G401 (cell line): ENCODE measurements around the gene PTPN14. TPM values are rescaled to one million over a fixed set of nuclear protein-coding genes. Genes with fewer than 3 reads are reported as not detected.
"Not testable (repeated sequence)": the region's sequence is repeated elsewhere in the genome, so short reads cannot be mapped to it uniquely, and the experiment has no call there.

ENCODE experiments used
- DNase-seq: peaks from one replicate; pipeline ENCODE4 v3.0.0-alpha.2; 2015; ENCODE audit warnings: low spot score
- in situ Hi-C: cut with HindIII; loops from 2 replicates; pipeline ENCODE4 v1.10.0; 2016; ENCODE audit warnings: low sequenced_read_pairs, mixed read lengths
- total RNA-seq: library from RNA; depleted of rRNA; stranded (reverse); fragments of >200 nt; shearing (Covaris generic); gene quantifications from 2 replicates; pipeline ENCODE4 v1.2.3, GENCODE V29; 2014

Gene PTPN14
- total RNA-seq, 1 experiment from 2014 or later: 9.7 TPM

- DNase-seq, in situ Hi-C loops: not testable (repeated sequence)
These were observed 156.8 kb downstream of the PTPN14 start for GRCh38 chr1:214394569-214394968.

DNA sequence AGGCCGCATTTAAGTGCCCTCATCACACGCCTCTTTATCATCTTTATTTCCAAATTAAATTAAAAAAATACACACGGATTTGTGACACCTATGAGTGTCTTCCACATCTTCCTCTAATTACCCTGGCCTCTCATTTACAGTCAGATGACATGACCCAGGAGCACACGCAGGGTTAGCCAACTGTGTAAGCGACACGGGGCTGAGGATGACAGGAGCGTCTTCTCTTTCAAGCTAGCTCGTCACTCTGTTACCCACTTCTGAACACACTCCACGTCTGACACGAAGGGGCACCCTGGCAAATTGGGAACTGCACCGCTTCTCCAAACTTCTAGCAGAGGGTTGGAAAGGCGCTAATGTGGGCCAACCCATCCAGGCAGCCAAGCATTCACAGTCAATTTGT, 158.3 kb downstream of the PTPN14 start:
- DNase-seq: no peak
- in situ Hi-C loops: no loop called here

DNA sequence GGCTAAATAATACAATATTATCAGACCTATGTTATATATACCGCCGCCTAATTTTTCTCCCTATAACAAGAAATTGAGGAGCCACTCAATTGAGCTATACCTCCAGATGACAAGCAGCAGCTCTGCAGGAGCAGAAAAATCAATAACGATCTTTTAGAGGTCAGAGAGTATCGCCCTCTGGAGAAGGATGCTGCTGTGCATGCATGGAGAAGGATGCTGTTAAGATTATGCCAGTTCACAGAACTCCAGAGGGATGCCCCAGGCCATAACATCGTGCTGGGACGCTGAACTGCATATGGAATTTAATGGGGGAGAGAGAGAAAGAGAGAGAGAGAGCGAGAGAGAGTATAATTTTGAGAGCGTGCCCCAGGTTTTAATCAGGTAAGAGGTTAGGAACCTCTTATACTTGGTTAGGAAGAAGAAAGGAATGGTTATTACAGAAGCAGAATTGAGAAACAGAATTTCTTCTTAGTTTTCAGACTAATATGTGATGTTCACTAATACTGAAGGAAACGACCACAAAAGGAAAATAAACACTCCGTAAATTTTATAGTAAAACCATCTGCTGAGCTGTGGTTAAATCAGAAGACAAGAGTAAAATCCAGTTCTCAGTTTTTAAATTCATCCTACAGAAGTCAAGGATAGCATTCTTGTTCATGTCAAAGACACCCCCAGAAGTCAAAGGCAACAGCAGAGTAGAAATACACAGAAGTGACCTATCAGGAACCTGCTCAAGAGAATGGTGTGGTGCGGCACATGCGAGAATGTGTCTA, 159.3 kb downstream of the PTPN14 start:
- DNase-seq: no peak
- in situ Hi-C loops: no loop called here

GRCh38 chr1:214389734-214390133, 161.7 kb downstream of the PTPN14 start:
- in situ Hi-C loops: no loop called here

DNA sequence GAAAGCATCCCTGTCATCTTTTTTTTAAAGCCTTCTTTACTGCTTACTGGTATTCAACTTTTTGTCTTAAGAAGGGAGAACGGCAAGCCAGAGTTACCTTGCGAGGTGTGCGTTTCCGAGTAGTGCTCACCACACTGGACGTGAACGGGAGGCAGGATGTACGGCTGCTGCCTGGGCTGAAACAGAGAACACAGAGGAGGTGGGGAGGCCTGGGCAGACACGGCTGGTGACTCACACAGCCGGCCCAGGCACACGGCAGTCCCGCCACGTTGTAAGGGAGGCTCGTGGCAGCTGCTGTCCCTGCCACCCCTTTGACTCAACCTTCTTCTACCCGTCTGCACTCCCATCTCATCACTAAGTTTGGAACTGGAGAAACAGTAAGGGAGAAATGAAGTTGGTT, 164.7 kb downstream of the PTPN14 start:
- in situ Hi-C loops: no loop called here
- no peak for DNase-seq

More at GRCh38 chr1:214389734-214390133, 161.7 kb downstream of the PTPN14 start:
- DNase-seq: no peak

- in situ Hi-C loops: no loop called here
- no peak for DNase-seq
These were observed 165.1 kb downstream of the PTPN14 start for GRCh38 chr1:214386333-214386732.

DNA sequence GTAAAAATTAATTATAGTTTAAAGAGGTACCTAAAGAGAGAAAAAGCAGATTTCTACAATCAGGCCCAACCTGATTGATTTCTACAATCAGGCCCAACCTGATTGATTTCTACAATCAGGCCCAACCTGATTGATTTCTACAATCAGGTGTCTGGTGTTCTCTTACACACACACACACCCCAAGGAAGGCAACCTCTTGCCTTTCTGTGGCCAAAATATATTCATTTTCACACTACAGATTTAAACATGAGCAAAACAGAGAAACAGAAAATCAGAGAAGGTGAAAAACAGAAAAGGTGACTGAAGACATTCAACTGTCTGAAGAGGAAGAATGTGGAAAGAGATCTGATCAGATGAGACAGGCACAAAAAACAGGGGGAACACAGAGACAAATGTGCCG, 166.0 kb downstream of the PTPN14 start:
- in situ Hi-C loops: no loop called here
- no peak for DNase-seq

DNA sequence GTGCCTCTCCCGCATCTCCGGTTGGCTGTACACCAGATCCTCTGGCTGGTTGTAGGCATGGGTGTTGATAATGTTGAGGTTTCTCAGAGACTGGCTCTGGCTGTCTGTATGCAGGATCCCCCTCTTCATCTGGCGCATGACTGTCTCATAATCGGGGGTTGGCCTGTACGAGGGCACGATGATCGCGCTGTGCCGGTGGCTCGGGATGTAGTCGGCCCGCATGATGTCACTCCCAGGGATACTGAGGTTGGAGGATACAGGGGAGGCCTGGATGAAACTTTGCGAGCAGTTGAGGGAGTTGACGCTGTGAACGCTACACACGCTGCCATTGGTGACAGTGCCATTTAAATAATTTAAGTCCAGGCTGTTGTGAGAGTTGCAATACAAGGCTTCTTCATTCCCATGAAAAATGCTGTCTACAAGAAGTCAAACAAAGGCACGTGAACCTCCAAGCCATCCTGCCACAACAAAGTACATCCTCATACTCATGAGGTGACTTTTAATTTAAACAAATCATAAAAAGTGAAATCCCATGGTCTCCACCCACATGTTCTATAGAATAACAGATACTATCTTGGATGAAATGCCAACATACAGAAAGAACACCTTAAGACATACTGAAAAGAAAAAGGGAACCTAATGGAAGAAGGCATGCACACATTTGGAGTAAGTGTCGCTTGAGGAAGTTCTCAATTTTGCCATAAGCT, 166.9 kb downstream of the PTPN14 start:
- DNase-seq: no peak
- in situ Hi-C loops: no loop called here

- no peak for DNase-seq
- in situ Hi-C loops: no loop called here
These were observed 167.7 kb downstream of the PTPN14 start for GRCh38 chr1:214383381-214384372.

- in situ Hi-C loops: no loop called here
- no peak for DNase-seq
These were observed 170.3 kb downstream of the PTPN14 start for GRCh38 chr1:214380986-214381695.

DNA sequence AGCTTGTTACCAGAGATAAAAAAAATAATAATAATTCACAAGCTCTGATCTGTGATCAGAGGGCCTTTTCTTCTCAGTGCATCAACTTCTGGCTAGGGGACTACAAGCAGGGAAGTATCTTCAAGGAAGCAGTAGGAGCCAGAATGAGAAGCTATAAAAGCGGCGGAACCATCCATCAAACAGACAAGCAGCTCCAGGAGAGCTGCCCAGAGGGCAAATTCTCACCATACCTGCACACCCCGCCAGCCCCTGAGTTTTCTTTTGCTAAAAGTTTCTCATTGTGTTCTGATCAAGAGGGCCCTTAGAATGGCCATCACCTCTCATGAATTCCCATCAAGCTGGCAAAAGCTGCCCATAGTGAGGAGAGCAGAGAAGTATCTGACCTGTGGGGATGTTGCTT, 171.0 kb downstream of the PTPN14 start:
- in situ Hi-C loops: no loop called here
- no peak for DNase-seq

DNA sequence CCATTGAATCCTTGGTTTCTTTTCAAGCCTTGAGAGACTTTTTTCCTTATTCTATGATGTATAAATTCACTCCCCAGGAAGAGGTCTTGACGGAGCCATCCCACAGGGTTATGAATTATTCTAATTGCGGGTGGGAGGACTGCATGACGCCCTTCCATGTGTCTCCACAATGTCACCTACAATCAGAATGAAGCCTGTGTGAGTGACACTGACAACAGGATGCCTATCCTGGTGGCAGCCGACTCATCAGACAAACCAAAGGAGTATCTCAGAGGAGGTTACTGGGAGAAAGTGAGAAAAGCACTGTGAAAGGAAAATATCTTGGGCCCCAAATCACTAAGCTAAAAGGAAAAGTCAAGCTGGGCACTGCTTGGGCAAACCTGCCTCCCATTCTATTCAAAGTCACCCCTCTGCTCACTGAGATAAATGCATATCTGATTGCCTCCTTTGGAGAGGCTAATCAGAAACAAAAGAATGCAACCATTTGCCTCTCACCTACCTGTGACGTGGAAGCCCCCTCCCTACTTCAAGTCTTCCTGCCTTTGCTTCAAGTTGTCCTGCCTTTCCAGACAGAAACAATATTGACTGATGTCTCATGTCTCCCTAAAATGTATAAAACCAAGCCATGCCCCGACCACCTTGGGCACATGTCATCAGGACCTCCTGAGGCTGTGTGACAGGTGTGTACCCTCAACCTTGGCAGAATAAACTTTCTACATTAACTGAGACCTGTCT, 172.0 kb downstream of the PTPN14 start:
- DNase-seq: no peak
- in situ Hi-C loops: no loop called here

DNA sequence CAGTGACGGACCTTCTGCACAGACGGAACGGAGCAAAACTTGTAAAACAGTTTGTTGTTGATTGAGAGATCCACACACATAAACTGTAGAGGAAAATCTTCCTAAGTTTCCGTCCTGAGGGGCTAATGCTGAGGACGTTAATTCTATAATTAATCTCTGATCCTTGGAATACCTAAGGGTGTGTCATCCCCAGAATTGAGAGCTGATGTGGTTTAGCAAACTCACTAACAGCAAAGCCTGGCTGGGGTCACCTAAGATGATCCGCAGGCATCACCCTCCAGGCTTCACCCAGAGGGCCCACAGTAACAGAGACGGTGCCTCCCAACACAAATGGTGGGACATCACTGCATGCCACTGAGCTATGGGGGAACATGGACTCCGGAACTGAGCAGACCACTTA, 172.9 kb downstream of the PTPN14 start:
- in situ Hi-C loops: no loop called here
- DNase-seq: no peak

GRCh38 chr1:214377886-214378285, 173.5 kb downstream of the PTPN14 start:
- in situ Hi-C loops: no loop called here
- no peak for DNase-seq

- DNase-seq: no peak
- in situ Hi-C loops: no loop called here
These were observed 173.9 kb downstream of the PTPN14 start for GRCh38 chr1:214377485-214377884.

GRCh38 chr1:214372092-214372491, 179.3 kb downstream of the PTPN14 start:
- DNase-seq: no peak
- in situ Hi-C loops: no loop called here

DNA sequence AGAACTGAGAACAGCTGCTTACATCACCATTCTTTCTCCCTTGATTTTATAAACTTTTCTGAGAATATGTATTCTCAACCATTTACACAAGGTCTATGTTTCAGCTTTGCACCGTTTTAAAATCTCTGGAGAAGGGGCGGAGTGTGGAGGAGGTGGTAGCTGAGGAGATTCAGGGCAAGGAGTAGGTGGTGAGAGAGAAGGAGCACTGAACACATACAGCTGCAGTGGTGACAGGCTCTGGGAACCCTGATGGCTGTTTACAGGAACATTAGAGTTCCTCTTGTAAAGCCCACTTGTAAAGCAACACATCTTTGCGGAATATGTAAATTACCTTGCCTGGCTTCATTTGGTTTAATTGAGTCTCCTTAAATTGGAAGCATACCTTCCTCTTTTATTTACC, 180.8 kb downstream of the PTPN14 start:
- in situ Hi-C loops: no loop called here
- no peak for DNase-seq

DNA sequence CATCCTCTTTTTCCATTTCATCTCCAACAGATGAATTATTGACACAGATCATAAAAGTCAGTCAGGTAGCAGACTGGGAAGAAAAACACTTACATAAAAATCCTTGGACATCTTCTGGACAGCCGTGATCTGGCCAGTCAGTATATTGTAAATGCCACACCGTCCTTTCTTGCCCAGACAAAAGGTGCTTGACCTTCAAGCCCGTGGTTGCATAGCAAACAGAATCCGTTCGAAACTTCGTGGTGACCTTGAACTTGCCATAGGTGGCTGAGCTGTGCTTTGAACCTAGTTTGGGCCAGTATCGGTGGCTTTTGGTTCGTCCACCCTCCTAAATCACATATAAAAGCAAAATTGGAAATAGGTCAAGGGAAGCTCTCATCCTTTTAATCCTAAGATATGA, 182.0 kb downstream of the PTPN14 start:
- no peak for DNase-seq
- in situ Hi-C loops: no loop called here
